Upper lobe of left lung (tissue), 6 donors: Measurements from ENCODE around the gene AKR7A3. TPM values are rescaled to one million over a fixed set of nuclear protein-coding genes. Genes with fewer than 3 reads are reported as not detected.
"Not testable (repeated sequence)": the region's sequence is repeated elsewhere in the genome, so short reads cannot be mapped to it uniquely, and the experiment has no call there.

ENCODE experiments used
- ATAC-seq, 2 donors: fragments of 200-7000 bp; cut with Tn5 transposase; one replicate each; pipeline ENCODE4 v1.9.1; 2022; ENCODE audit warnings: mild to moderate bottlenecking in 2 of 2, moderate library complexity in 2 of 2; ENCODE audit not compliant: low FRiP score in 2 of 2
- DNase-seq, 2 donors: peaks; one replicate each; pipeline ENCODE4 v3.0.0-alpha.2; 2019 to 2020
- H3K27ac ChIP-seq, 4 donors: fragments of 200-600 bp; sonication (generic); one replicate each; pipeline ENCODE4 v1.5.1; 2016 to 2019
- H3K27me3 ChIP-seq, 4 donors: fragments of 200-600 bp; sonication (generic); one replicate each; pipeline ENCODE4 v1.5.1; 2017 to 2019
- H3K36me3 ChIP-seq, 4 donors: fragments of 200-600 bp; sonication (generic); one replicate each; pipeline ENCODE4 v1.5.1; 2016 to 2019
- H3K4me1 ChIP-seq, 4 donors: fragments of 200-600 bp; sonication (generic); one replicate each; pipeline ENCODE4 v1.5.1; 2018 to 2019
- H3K4me3 ChIP-seq, 4 donors: fragments of 200-600 bp; sonication (generic); one replicate each; pipeline ENCODE4 v1.5.1; 2017 to 2019; ENCODE audit warnings: mild to moderate bottlenecking in 2 of 4, moderate library complexity in 1 of 4
- H3K9me3 ChIP-seq, 4 donors: fragments of 200-600 bp; sonication (generic); one replicate each; pipeline ENCODE4 v1.5.1; 2018 to 2019
- EP300 ChIP-seq, 4 donors: sonication (generic); formaldehyde crosslinking; IDR thresholded peaks; one replicate each; pipeline ENCODE4 v1.5.1; 2017; ENCODE audit warnings: antibody characterized with exemption in 4 of 4, control low read depth in 2 of 4
- POLR2A ChIP-seq, 4 donors: fragments of 450-650 bp; IDR thresholded peaks; one replicate each; pipeline ENCODE4 v1.5.1; 2016 to 2017; ENCODE audit warnings: antibody characterized with exemption in 4 of 4, mild to moderate bottlenecking in 2 of 4
- POLR2AphosphoS5 ChIP-seq, 2 donors: sonication (generic); formaldehyde crosslinking; IDR thresholded peaks; one replicate each; pipeline ENCODE4 v1.5.1; 2017; ENCODE audit warnings: antibody characterized with exemption in 2 of 2
- WGBS, 2 donors: methylation state at CpG; one replicate each; pipeline ENCODE4 v1.1.5; 2017 to 2018; 5-methylcytosine and 5-hydroxymethylcytosine counted together
- total RNA-seq, 6 donors: library from RNA; depleted of rRNA in 4 of 6; stranded (reverse); fragments of >200 nt in 4 of 6; gene quantifications; one replicate each; pipeline versions ENCODE4 v1.1.0 to v1.2.1, GENCODE V29; 2016 to 2021
- TF ChIP-seq, protein P1 (sequence below), 6 experiments: fragments of 450-650 bp in 4 of 6; fragments of 200-600 bp in 2 of 6; sonication (generic) in 2 of 6; IDR thresholded peaks; one replicate each; pipeline ENCODE4 v1.5.1; 2016 to 2019; ENCODE audit warnings: antibody characterized with exemption in 6 of 6
- donor health status: DM: no; HTN: no; CAD: no; lungs with moderate emphysema.
- donor health status: DM: no; HTN: yes; CAD: no; lungs with severe emphysema.

The AKR7A3 gene
- total RNA-seq, 6 donors from 2014 or later: 0.91 to 9.4 (median 1.0) TPM; not detected in 1

DNA sequence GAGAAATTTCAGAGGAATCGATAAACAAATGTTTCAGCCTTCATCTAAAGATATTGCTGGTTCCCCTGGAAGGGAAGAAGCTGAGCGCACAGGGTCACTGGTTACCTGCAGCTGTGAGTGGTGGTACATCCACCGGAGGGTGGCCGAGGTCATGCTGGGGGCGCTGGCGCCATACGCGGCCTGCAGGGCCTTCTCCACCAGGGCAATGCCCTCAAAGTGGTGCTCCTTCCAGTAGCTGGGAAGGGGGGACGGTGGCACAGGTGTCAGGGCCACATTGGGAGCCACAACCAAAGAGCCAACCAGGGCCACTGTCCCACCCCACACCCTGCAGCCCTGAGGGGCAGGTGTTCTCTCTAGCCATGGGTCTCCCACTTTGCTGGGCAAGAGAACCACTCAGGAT lies 4.7 kb downstream of the AKR7A3 start:
- H3K27ac ChIP-seq: no peak overlapping the region
- no peaks in the 10 kb centered on the region for H3K9me3 ChIP-seq
- H3K4me1 ChIP-seq: peaks cover 2 to 7% (median 2%) of the 10 kb centered on the region in 4 donors
- WGBS, 2 donors: 95 to 96% methylated on average over 8 to 9 of the region's 9 CpGs
- H3K36me3 ChIP-seq: peaks cover 0 to 4% (median 0%) of the 10 kb centered on the region in 4 donors
- ATAC-seq (no peak), DNase-seq (no peak)
- H3K27me3 ChIP-seq: no peaks in the 10 kb centered on the region
- no peak overlapping the region for H3K4me3 ChIP-seq
- TF ChIP-seq POLR2AphosphoS5 (IDR thresholded peaks at IDR 0.05): no peak

DNA sequence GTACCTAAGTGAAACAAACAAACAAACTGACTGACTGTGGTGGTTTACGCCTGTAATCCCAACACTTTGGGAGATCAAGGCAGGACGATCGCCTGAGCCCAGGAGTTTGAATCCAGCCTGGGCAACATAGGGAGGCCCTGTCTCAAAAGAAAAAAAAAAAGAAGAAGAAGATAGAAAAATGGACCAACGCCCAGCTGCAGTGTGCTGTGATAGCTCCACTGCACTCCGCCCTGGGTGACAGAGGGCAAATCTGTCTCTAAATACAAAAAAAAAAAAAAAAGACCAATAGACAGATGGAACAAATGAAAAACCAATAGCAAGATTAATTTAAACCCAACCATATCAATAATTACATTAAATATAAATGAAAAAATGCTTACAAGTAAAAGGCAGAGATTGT lies 13.9 kb downstream of the AKR7A3 start:
- Histone ChIP-seq H3K27me3 (no peaks in the 10 kb centered on the region), H3K27ac (no peak overlapping the region), H3K9me3 (peaks cover 0 to 3% (median 0%) of the 10 kb centered on the region in 4 donors), H3K4me3 (no peak overlapping the region), H3K4me1 (peaks cover 0 to 6% (median 2%) of the 10 kb centered on the region in 4 donors), H3K36me3 (no peaks in the 10 kb centered on the region)
- 95 to 97% methylated on average over 5 of the region's 5 CpGs for WGBS, 2 donors
- TF ChIP-seq POLR2AphosphoS5 (IDR thresholded peaks at IDR 0.05): no peak
- TF ChIP-seq, protein P1, sequence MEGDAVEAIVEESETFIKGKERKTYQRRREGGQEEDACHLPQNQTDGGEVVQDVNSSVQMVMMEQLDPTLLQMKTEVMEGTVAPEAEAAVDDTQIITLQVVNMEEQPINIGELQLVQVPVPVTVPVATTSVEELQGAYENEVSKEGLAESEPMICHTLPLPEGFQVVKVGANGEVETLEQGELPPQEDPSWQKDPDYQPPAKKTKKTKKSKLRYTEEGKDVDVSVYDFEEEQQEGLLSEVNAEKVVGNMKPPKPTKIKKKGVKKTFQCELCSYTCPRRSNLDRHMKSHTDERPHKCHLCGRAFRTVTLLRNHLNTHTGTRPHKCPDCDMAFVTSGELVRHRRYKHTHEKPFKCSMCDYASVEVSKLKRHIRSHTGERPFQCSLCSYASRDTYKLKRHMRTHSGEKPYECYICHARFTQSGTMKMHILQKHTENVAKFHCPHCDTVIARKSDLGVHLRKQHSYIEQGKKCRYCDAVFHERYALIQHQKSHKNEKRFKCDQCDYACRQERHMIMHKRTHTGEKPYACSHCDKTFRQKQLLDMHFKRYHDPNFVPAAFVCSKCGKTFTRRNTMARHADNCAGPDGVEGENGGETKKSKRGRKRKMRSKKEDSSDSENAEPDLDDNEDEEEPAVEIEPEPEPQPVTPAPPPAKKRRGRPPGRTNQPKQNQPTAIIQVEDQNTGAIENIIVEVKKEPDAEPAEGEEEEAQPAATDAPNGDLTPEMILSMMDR (IDR thresholded peaks at IDR 0.05): no peak
- no peak for TF ChIP-seq POLR2A (IDR thresholded peaks at IDR 0.05)
- no peak for TF ChIP-seq EP300 (IDR thresholded peaks at IDR 0.05)
- ATAC-seq: no peak
- no peak for DNase-seq

DNA sequence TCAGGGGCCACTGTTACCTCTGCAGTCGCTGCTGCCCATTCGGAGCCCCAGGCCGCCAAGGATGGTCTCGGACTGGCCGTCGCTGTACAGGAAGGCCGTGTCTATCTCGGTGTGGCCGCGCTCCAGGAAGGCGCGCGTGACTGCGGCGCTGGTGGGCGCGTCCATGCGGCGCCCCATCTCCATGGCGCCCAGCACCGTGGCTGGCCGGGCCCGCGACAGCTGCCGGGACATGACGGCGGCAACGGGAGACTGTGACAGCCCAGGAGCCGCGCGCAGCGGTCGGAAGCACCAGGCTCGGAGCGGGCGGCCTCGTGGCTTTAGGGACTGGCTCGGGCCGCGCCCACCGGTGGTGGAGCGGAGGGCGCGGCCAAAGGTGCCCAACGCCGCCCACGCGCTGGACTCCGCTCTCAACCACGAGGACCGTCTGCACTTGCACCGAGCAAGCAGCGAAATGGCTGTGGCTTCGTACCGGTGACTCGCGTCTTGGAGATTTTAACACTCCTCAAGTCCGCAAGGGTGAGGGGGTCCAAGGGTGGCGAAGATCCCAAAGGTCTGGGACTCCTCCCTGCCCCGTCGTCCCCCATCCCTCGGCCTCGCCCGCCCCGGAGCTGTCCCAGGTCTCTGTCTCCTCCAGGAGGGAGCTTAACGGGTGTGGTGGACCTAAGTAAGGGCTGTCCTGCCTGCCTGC lies 14.6 kb downstream of the AKR7A3 start:
- peak; percentile 9 to 51 for ATAC-seq
- H3K4me3 ChIP-seq: peak overlapping the region in 2 of 4 donors; percentile 16 to 20
- H3K9me3 ChIP-seq, H3K36me3 ChIP-seq, H3K27ac ChIP-seq, H3K27me3 ChIP-seq, H3K4me1 ChIP-seq: not testable (repeated sequence)
- peak in 1 of 2 donors; percentile 79 for DNase-seq
- 17 to 32% methylated on average over 9 to 11 of the region's 66 CpGs for WGBS, 2 donors

DNA sequence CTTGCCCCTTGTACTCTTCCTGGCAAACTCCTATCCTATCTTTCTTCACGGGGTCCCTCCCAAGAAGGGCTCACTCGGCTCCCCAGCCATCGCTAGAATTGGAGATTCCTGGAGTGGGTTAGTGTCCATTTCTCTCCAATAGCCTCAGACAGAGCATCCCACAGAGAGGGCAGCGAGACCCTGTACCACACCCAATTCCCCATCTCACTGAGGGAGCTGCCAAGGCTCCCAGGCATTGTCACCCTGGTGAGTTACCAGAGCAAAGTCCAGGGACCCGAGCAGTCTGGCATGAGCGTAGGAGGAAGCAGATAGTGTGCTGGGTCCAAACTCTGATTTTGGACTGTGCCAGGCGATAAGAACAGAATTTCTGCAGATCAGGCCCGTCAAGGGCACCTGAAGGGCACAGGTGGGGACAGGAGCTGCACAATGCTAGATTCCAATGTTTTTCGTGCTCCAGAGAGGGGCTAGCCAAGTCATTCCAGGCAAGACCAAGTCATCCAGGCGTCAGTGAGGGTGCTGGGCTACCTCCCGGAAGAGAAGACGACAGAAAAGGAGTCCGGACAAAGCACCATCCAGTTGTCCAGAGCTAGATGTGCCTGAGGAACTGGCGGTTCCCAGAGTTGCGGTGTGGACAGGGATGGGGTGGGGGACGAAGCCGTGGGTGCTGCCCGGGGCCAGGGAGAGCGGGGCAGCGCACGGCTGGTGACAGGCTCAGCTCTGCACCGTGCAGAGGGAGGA lies 15.3 kb downstream of the AKR7A3 start:
- H3K4me1 ChIP-seq: peaks cover 0 to 6% (median 2%) of the 10 kb centered on the region in 4 donors
- no peaks in the 10 kb centered on the region for H3K36me3 ChIP-seq
- no peak for TF ChIP-seq POLR2A (IDR thresholded peaks at IDR 0.05)
- TF ChIP-seq POLR2AphosphoS5 (IDR thresholded peaks at IDR 0.05): no peak
- TF ChIP-seq, protein P1 (IDR thresholded peaks at IDR 0.05): no peak
- TF ChIP-seq EP300 (IDR thresholded peaks at IDR 0.05): no peak
- H3K9me3 ChIP-seq: peaks cover 0 to 3% (median 0%) of the 10 kb centered on the region in 4 donors
- 91 to 93% methylated on average over 21 to 22 of the region's 22 CpGs for WGBS, 2 donors
- DNase-seq (no peak), ATAC-seq (no peak)
- no peak overlapping the region for H3K4me3 ChIP-seq
- no peak overlapping the region for H3K27ac ChIP-seq
- no peaks in the 10 kb centered on the region for H3K27me3 ChIP-seq

DNA sequence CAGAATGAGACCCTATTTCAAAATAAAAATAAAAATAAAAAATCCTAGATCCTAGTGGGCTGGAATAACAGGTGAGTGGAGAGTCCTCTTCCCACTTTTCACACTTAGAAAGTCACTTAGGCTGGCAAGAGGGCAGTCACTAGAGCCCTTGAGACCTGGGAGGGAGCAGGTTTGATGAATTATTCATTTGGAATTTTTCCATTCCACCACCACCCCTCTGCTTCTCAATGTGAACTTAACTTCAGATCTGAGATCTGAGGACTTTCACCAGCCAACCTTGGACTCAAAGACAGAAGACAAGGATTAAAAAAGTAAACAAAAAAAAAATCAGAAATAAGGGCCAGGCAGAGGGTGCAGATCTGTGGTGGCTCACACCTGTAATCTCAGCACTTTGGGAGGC lies 16.5 kb downstream of the AKR7A3 start:
- Histone ChIP-seq H3K27ac (no peak overlapping the region), H3K36me3 (no peaks in the 10 kb centered on the region), H3K4me3 (no peak overlapping the region), H3K9me3 (peaks cover 0 to 3% (median 0%) of the 10 kb centered on the region in 4 donors), H3K27me3 (no peaks in the 10 kb centered on the region), H3K4me1 (peaks cover 0 to 6% (median 2%) of the 10 kb centered on the region in 4 donors)
- TF ChIP-seq, protein P1 (IDR thresholded peaks at IDR 0.05): no peak
- TF ChIP-seq EP300 (IDR thresholded peaks at IDR 0.05) (no peak), POLR2AphosphoS5 (IDR thresholded peaks at IDR 0.05) (no peak), POLR2A (IDR thresholded peaks at IDR 0.05) (no peak)
- DNase-seq (no peak), ATAC-seq (no peak)

DNA sequence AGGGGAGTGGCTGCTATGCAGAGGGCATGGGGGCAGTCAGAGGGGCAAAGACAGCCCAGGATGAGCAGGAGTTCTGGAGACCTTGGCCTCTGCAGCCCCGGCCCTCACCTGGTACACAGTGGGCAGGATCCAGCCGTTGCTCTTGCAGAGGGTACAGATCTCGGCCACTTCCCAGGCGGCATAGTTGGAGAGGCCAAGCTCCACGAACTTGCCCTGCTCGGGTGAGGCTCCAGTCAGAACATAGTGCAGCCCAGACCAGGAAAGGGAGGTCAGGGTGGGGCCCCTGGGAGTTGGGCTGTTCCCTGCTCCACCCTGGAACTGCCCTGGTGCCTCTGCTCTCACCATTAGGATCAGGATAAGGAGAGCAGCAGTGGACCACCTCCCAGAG lies 18.2 kb downstream of the AKR7A3 start:
- H3K4me1 ChIP-seq, DNase-seq, ATAC-seq, H3K9me3 ChIP-seq, H3K27me3 ChIP-seq, H3K4me3 ChIP-seq, H3K27ac ChIP-seq, H3K36me3 ChIP-seq: not testable (repeated sequence)
- no CpG with 5 or more reads among the region's 6 CpGs for WGBS, 2 donors

DNA sequence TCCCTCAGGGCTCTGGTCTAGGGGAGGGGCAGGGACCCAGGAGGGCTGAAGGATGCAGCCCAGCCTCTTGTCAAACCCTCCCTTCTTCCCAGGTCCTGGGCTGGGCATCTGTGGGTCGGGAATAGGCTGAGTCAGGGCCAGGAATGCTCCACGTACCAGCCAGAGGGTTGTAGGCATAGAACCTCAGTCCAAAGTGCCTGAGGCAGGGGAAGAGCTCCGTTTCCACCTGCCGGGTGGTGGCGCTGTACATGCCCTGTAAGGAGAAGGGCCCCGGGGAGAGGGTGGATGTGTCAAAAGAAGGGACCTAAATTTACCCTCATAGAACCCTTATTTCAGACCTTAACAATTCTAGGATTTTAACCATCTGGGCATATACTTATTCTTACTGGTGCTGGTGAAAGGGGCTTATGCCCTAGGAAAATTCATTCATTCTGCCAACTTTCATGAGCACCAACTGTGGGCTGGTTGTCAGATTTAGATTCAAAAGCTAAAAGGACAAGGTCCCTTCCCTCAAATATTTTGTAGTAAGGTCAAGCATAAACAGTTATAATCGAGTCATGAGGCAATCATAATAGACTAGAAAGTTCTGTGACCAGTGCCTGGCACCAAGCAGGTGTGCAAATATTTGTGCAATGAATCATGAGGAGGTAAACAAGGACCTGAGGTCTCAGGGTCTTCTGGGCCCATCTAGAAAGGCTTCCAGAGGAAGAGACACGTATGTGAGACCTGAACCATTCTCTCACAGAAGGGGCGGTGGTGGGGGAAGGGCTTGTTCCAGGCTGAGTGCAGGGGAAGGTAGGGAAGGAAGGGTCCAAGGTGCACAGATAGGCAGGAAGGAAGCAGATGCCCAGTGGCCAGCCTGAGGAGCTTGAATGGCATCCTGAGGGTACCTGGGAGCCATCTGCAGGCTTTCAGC lies 18.9 kb downstream of the AKR7A3 start:
- not testable (repeated sequence) for H3K36me3 ChIP-seq, ATAC-seq, H3K4me3 ChIP-seq, DNase-seq, H3K4me1 ChIP-seq, H3K9me3 ChIP-seq, H3K27ac ChIP-seq, H3K27me3 ChIP-seq
- 68 to 81% methylated on average over 7 to 8 of the region's 9 CpGs for WGBS, 2 donors
